GM18868 (cell line): ENCODE results near the gene FAM162A.

Experiments used
- ATAC-seq: cut with Tn5 transposase; IDR thresholded peaks from one replicate; pipeline ENCODE4 v1.9.1; 2021; ENCODE audit warnings: mild to moderate bottlenecking, moderate library complexity; ENCODE audit not compliant: unreplicated experiment

Gene FAM162A

DNA sequence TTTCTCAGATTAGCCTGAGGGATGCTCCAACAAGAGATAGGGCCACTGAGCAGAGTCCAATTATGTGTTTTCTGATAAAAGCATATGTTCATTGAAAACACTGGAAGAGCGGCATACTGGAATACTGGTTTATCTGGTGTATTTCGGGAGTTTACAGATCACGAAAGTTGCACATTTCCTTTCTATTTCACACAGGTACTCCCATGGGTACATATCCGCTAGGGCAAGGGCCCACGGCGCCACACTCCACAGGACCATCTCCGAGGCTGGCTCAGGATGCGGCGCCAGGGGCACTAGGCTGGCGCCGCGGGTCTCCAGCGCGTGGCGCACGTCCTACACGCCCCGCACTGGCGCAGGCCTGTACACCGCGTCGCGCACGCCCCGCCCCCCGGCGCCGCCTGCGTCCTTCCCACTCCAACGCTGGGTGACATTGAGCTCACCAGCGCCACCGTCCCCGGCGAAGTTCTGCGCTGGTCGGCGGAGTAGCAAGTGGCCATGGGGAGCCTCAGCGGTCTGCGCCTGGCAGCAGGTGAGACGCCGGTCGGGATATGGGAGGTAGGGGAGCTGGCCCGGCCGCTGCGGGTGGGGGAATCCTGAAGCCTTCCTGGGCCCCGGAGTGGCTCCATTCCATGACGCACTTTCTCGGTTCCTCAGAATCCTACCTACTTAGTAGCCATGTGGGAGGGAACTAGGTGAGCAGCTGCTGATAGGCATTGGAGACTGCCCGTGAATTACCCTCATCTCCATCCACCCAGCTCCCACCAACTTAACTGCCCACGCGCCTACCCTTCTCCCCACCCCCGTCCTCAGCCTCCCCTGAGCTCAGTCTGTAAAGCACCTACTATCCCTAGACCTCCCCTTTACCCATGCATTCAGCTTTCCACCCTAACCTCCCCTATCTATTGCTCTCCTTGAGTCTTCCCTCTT is at the start of gene FAM162A:
Gene FAM162A (plus strand): TSS at position 412 of the 927 bp plus-strand sequence. CDS start 84 bp downstream, at position 496.
- peak; percentile 88 for ATAC-seq

DNA sequence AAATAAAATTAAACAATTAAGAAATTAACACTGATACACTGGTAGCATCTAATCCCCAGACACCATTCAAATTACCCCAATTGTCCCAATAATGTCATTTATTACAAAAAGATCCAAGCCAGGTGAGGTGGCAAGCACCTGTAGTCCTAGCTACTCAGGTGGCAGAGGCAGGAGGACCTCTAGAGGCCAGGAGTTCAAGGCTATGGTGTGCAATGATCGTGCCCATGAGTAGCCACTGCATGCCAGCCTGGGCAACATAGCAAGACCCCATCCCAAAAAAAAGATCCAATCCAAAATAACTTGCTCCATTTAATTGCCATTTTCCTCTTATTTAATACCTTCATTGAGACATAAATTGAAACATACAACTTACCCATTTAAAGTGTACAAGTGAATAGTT is 41.2 kb upstream of the FAM162A start:
- no peak for ATAC-seq

DNA sequence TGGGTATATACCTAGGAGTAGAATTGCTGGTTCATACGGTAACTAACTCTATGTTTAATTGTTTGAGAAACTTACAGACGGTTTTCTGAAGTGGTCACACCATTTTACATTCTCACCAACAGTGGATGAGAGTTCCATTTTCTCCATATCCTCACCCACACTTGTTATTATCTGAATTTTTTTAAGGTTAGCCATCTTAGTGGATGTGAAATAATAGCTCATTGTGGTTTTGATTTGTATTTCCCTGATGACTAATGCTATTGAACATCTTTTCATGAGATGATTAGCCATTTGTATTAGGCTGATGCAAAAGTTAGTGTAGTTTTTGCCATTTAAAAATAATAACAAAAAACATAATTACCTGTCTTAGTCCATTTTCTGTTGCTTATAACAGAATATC is 40.3 kb upstream of the FAM162A start:
- no peak for ATAC-seq

GRCh38 chr3:122349171-122349570 is 34.8 kb upstream of the FAM162A start:
- no peak for ATAC-seq

- ATAC-seq = no peak
Measured at GRCh38 chr3:122350814-122351418, 33.1 kb upstream of the FAM162A start.

GRCh38 chr3:122351612-122352011 is 32.4 kb upstream of the FAM162A start:
- no peak for ATAC-seq

- ATAC-seq = no peak
Measured at GRCh38 chr3:122353215-122353614, 30.8 kb upstream of the FAM162A start.

- no peak for ATAC-seq
Measured at GRCh38 chr3:122353893-122354401, 30.0 kb upstream of the FAM162A start.

DNA sequence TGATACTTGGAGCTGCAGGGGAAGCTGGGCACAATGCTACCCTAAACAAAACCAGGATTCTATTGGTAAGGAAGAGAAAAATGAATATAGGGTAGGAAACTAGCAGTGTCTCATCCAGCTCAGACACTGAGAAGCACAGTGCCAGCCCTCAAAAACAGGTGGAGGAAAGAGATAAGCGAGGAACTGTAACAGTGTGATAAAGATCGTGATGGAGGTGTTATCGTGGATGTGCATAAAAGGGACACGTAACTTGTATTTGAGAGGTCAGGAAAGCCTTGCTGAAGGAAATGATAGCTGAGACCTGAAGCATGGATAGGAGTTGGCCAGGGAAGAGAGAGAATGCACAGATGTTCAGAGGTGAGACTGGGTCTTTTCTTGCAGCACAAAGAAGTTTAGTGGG is 28.4 kb upstream of the FAM162A start:
- no peak for ATAC-seq

- peak; percentile 53 for ATAC-seq
Measured at GRCh38 chr3:122356402-122356801, 27.6 kb upstream of the FAM162A start.

DNA sequence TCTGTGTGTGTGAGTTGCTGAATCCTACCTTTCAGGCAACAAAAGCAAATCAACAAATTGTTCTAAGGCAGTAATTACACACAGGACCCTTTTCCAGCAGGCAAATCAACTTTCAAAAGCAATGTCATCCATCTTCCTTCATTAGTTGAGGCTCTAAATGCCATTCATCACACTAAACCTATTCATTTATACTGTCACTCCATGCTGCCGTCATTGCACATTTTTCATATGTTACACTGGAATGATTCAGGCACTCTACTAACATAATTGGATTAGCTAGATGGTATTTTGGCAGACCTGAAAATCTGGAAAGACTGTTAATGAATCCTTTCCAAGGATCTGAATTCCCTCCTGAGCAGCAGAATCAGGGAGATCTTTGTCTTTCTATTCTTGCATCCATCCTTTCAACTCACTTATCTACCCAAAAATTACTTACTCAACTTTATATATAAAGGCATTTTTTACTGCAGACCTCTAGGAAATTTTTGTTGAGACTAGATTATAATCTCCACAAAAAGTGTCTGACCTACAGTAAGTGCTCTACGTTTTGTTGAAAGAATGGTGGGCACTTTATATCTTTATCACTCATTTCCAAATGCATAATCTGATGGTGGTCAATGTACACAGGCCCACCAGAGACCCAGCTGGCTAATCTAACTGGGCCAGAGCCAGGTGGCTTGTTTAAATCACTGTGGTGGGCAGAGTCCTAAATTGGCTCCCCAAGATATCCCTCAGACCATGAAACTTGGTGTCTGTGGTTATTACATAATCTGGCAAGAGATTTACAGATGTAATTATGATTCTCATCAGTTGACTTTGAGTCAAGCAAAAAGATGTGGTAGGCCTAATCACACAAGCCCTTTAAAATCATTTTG is 25.9 kb upstream of the FAM162A start:
- no peak for ATAC-seq

GRCh38 chr3:122358703-122359032 is 25.3 kb upstream of the FAM162A start:
- no peak for ATAC-seq

DNA sequence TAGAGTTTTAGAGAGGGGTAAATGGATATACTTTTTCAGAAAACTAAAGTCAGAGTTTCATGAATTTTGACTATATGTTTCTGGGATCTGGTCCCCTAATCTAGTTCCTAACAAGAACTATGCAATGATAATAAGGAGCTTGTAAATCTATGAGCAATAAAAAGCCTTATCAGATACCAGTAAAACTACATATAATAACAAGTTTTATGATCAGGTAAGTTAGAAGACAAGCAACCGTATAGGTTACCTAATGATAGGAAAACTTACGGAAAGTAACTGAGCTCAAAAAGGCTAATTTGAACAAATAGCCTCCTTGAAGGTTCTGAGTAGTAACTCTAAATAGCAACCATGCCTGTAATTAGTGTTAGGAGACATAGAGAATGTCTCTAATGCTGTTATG is 22.0 kb upstream of the FAM162A start:
- ATAC-seq = no peak

DNA sequence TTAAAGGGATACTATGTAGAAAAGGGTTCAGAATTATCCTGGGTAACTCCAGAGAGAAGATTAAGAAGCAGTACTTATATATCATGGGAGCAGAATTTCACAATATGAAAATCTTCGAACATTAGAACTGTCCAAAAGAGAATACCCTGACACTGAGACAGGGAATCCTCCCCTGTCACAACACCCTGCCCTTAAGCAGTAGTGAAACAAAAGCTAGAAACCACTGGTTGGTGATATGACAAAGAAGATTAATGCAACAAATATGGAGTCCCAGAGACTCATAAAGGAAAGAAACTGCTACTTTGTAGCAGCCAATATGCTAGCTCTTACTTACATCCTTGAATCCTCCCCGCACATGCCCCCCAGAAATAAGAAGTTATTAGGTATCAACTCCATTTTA is 19.5 kb upstream of the FAM162A start:
- no peak for ATAC-seq

DNA sequence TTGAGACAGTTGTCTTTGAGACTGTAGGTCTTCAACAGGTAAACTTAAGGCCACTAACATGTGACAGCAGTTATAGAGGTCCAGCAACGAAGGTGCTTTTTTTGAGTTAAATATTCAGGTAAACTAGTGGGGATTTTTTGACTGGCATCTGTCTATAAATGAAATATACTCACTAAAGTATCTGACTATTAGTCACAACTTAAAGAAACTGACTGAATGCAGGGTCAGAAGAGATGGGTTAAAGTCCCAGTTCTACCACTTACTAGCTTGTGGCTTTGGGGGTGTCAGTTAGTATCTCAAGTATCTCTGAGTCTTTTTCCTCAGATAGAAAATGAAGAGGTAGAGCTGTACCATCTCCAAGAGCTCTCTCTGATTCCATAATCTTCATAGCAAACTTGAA is 18.9 kb upstream of the FAM162A start:
- peak; percentile 68 for ATAC-seq

DNA sequence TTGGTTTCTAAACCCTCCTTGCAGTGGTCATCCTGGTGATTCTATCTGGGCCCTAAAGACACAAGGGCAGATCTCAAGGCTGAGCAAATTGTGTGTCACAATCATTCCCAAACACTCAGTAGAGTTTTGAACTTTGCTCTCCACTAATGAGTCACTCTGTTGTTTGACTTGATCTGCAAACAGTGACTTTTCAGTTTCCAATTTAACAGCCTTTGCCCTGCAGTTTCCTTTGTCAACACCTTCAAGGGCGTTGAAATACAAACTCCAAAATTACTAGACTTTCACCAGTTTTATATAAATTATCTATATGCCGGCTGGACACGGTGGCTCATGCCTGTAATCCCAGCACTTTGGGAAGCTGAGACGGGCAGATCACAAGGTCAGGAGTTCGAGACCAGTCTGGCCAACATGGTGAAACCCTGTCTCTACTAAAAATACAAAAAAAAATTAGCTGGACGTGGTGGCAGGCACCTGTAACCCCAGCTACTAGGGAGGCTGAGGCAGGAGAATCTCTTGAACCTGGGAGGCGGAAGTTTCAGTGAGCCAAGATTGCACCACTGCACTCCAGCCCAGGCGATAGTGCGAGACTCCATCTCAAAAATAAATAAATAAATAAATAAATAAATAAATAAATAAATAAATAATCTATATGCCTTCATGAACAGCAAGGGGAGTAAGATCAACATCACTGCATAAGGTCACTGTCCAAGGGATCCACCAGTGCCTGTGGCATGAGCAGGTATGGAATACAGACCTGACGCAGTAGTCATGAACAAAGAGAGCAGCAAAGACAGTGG is 18.2 kb upstream of the FAM162A start:
- peak; percentile 70 for ATAC-seq

DNA sequence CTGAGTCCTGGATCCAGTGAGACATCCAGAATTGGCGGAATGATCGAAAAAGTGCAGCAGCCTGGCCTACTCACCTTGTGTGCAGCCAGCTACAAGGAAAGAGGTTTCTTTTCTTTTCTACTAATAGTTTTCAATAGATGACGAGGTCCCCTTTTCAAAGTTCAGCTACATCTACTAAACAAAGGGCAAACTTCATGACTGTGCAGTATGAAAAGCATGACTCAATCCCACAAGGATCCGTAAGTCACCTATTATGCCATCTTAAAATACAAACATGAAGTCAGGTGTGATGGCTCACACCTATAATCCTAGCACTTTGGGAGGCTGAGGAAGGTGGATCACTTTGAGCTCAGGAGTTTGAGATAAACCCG is 17.6 kb upstream of the FAM162A start:
- no peak for ATAC-seq

DNA sequence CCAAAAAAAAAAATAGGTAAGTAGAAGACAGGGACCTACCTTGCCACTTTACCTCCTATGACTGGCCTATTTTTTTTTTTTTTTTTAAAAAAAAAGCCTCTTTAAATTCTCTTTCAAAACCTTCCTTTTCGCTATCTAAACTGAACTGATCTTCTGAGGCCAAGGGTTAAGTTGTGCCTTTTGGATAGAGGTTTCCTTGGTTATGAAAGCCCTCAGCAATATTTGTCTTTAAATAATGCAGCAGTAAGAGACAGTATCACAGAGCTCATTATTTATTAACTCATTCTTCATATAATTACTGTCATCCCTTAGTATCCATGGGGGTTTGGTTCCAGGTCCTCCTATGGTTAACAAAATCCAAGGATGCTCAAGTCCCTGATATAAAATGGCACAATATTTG is 9.9 kb upstream of the FAM162A start:
- ATAC-seq = no peak

- ATAC-seq = no peak
Measured at GRCh38 chr3:122377975-122378374, 6.0 kb upstream of the FAM162A start.

DNA sequence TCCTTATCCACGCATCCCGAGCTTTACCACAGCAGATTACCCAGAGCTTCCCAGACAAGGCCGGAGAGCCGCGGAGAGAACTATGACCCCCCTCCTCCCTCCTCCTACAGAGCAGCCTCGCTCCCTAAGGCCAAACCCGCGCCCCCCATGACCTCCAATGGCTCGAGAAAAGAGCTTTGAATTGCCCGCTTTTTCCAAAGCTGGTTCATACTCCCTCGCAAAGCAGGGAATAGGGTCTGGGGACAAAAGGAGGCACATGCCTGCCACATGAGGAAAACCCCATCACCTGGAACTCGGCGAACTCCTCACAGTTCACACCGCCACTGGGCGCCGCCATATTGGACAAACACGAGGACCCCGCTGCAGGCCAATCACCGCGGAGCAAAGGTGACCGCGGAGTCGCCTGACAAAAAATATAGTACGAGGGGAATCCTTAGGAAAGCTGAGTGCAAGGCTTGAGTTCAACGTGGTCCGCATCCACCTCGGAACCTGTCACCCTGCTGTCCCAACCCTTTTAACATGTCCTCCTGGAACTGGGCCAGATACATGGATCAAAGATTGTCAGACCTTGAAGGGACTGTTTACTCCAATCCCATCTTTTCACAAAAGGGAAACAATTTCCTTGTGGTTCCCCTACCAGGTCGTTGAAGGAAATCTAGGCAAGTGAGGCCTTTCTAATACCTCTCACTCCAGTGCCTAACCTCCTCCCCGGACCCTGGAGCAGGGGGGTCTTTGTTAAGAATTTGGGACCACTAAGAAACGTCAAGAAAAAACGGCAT is 905 bp upstream of the FAM162A start, which contains the start of gene MIX23:
Gene MIX23 (minus strand): TSS at position 344 of the 779 bp plus-strand sequence. CDS start 7 bp downstream, at position 337.
- peak; percentile 42 for ATAC-seq
